Measurements from ENCODE around the gene ABLIM1.

The ABLIM1 gene

GRCh38 chr10:114420811-114421485 is 237.1 kb downstream of the ABLIM1 start:
- no peak for DNase-seq (ENCODE audit: low read depth in 4 of 4, low spot score in 1 of 4)

DNA sequence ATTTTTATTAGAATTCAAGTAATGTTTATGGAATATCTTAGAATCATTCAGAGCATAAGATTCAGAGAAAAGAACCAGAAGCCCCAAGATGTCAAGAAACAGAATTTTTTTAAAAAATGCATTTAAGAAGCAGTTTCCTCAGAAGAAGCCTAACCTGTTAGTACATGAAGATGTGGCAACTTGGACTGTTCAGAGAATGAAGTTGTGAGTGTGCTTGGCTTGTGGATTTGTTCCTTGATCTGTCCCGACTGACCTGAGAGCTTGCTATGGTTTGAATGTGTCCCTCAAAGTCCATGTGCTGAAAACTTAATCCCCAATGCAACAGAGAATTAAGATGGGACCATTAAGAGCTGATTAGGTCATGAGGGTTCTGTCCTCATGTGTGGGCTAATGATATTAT is 240.0 kb downstream of the ABLIM1 start:
- DNase-seq (ENCODE audit: low read depth in 4 of 4, low spot score in 1 of 4) = no peak

- no peak for DNase-seq (ENCODE audit: low read depth in 4 of 4, low spot score in 1 of 4)
These were observed 244.9 kb downstream of the ABLIM1 start for GRCh38 chr10:114412907-114413797.

- DNase-seq (ENCODE audit: low read depth in 4 of 4, low spot score in 1 of 4) = no peak
These were observed 249.1 kb downstream of the ABLIM1 start for GRCh38 chr10:114408968-114409444.

DNA sequence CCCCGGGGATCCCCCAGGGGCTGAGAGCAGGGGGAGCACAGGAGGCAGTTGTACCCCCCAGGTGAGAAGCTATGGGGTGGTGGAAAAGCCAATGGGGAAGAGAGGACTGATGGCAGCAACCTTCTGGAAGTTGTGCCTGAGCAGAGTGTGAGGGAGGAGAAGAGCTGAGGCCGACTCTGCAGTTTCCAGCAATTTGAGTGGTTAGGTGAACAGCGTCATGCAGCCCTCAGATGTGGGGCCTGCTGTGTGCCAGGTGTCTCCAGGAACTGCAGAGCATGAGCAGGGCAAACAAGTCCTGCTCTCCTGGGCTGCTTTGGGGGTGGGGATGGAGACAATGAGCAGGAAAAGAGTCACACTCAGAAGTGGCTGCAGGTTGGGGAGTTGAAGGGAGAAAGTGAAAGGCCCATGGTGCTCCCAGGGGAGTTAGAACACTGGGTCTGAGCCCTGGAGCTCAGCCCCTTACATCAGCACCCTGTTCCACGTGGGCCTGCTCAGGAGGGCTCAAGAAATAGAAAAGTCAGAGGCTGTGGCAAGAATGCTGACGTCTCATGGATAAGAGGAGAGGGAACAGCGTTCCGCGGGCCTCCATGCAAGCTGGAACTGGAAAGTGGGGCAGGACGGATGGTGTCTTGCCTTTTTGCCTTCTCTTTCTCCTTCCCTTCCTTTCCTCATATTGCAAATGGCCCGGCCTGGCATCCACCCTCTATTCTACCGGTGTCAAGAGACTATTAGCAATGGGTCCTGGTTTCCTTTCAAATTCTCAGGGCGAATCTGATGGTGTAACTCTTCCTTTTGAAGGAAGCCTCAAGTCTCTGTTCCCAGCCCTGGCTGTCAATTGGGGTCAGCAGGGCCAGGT is 249.7 kb downstream of the ABLIM1 start:
- no peak for DNase-seq (ENCODE audit: low read depth in 4 of 4, low spot score in 1 of 4)

DNA sequence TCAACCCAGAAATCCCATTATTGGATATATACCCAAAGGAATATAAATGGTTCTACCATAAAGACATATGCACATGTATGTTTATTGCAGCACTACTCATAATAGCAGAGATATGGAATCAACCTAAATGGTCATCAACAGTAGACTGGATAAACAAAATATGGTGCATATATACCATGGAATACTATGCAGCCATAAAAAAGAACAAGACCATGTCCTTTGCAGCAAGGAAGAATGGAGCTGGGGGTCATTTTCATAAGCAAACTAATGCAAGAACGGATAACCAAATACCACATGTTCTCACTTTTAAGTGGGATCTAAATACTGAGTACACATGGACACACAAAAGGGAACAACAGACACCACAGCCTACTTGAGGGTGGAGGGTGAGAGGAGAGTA is 251.6 kb downstream of the ABLIM1 start:
- DNase-seq (ENCODE audit: low read depth in 4 of 4, low spot score in 1 of 4) = no peak

- no peak for DNase-seq (ENCODE audit: low read depth in 4 of 4, low spot score in 1 of 4)
These were observed 253.1 kb downstream of the ABLIM1 start for GRCh38 chr10:114405011-114405350.

GRCh38 chr10:114404171-114405010 is 253.7 kb downstream of the ABLIM1 start, which contains the start of gene AFAP1L2:
TSS of gene AFAP1L2 (minus strand) at chr10:114404502. CDS start at chr10:114404455, 47 bp downstream.
- no peak for DNase-seq (ENCODE audit: low read depth in 4 of 4, low spot score in 1 of 4)

- no peak for DNase-seq (ENCODE audit: low read depth in 4 of 4, low spot score in 1 of 4)
These were observed 254.4 kb downstream of the ABLIM1 start for GRCh38 chr10:114403541-114404161.

DNA sequence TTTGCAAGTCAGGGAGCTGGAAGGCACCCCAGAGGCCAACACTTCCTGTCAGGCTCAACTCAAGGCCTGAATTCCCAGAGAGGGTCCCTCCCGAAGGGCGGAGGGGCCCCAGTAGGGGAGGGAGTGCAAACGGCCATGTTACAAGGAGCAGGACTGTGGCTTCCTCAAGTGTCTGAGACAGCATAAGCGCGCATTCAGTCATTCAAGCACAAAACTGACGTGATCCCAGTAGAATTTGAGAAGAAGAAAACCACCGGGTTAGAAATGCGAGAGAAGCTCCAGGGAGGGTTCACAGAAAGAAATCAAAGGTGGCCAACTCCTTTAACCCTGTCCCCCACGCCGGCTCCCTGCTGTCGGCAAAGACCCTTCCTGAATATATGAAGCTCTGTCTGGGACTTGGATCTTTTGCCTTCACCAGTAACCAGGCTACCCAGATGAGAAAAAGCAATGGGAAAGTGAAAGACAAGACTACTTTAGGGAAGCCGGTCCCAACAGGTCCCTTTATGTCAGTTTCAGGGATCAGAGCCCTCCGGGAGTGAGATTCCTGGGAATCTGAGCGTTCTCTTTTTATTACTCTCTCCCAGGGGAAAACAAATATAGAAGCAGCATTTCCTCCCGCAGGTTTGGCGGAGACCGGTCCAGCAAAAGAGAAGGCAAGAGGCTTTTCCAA is 255.1 kb downstream of the ABLIM1 start:
- no peak for DNase-seq (ENCODE audit: low read depth in 4 of 4, low spot score in 1 of 4)

DNA sequence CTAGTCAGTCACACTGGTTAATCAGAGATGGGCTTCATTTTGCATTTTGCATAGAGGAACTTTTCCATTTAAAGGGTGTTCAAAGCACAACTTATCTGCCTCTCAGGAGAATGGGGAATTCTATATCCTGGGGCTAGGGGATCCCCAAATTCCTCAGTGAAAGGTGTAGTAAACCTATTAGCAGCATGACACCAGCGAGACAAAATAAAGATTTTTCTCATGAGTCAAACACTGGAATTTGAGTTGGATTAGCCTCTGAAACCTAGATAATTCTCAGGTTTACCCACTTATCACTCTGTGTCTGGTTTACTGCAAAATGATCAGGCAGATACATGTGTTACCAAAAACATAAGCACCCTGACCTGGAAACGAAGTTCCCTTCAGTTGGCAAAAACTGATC is 255.8 kb downstream of the ABLIM1 start:
- DNase-seq (ENCODE audit: low read depth in 4 of 4, low spot score in 1 of 4) = no peak

DNA sequence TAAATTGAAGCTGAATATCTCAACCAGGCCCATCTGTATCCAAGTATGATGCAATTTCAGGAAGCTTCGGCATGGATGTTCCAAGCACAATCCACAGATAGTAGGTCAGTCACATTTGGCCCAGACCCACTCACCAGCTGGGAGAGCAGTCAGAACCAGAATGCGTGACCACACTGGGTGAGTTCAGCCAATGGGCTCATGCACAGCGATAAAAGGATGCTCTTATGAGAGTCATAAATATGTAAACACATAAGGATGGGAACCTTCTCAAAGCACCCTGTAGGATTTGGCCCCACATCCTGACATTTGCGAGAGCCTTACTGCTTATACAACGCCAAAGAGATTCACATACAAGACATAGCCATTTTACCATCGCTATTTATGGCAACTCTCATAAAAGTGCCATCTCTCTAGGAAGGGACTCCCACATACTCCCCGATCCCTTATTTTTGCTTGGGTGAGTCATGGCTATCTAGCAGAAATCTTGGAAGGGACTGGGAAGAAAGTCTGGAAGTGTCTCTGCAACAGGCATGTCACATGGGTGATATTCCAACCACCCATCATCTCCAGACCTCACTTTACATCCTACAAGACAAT is 256.8 kb downstream of the ABLIM1 start:
- DNase-seq (ENCODE audit: low read depth in 4 of 4, low spot score in 1 of 4) = no peak

- no peak for DNase-seq (ENCODE audit: low read depth in 4 of 4, low spot score in 1 of 4)
These were observed 258.0 kb downstream of the ABLIM1 start for GRCh38 chr10:114400091-114400490.

DNA sequence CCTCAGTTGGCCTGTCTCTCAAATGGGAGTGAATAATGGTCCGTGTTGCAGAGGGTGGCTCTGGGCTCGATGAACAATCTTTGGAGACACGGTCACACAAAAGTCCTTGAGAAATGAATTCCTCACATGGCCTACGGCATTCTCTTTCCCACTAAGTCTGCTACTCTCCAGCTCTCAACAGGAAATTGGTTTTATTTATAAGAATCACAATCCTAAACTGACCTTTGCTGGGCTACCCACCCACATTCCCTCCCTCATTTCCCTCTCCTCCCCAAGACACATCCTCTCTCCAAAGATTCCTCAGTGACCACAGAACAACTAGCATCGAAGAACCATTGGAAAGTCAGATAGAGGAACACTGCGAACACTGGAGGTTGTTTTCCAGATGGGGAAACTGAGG is 258.5 kb downstream of the ABLIM1 start:
- DNase-seq (ENCODE audit: low read depth in 4 of 4, low spot score in 1 of 4) = no peak

GRCh38 chr10:114398587-114399331 is 259.3 kb downstream of the ABLIM1 start:
- DNase-seq (ENCODE audit: low read depth in 4 of 4, low spot score in 1 of 4) = no peak

GRCh38 chr10:114397651-114398145 is 260.4 kb downstream of the ABLIM1 start:
- DNase-seq (ENCODE audit: low read depth in 4 of 4, low spot score in 1 of 4) = no peak

GRCh38 chr10:114396464-114396863 is 261.6 kb downstream of the ABLIM1 start:
- DNase-seq (ENCODE audit: low read depth in 4 of 4, low spot score in 1 of 4) = no peak

DNA sequence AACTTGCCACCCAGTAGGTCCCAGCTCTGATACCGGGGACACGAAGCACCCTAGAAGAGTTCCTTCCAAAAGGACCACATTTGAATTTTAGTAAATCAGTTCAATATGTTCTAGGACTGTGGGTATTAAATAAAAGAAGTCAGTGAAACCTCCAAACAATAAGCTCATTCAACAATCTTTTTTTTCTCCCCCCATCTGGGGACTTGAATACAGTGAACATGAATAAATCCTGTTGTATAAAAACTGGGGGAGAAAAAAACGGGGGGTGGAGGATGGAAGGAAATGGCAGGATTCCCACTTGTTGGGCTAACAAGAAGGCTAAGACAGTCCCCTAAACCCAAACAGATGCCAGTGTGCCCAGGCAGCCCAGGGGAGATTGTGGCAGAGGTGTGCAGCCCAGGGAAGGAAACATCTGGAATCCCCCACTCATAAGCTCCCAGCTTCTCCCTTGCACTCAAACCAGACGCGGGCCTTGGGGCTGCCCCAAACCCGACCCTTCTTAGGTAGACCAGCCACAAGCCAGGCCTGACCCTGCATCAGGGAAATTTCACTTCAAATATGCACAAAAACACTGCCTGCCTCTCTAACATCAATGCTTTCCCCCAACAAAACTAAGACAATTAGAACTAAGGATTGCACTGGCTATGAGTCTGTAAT is 262.6 kb downstream of the ABLIM1 start:
- no peak for DNase-seq (ENCODE audit: low read depth in 4 of 4, low spot score in 1 of 4)
